ENCODE measurements around the gene ARL6IP1.

DNA sequence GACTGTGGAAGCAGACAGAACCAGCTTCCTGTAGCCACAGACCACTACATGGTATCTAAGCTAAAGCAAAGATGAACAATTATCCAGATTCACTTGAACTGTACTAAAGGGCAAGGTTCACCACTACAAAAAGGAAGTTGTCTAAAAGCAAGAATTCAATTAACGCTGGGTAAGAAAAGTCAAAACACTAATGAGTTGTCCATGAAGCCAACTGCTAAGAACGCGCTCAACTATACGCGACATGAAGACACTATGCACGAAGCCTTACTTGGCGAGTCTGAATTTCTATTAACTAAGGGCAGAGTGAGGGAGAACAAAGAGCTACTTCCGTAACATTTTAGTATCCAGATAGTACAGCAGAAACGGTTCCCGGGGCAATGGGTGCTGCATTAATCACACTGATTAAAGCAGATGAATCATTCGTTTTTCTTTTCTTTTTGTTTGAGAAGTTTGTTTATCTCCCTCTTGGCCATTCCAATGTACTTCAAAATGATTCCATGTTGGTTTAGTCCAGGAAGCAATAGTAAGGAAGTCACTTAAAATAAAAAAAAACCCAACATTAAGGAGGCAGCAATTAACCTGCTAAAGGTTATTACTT is 8.4 kb downstream of the ARL6IP1 start:
- TF ChIP-seq ZNF274 (IDR thresholded peaks at IDR 0.05; ENCODE audit: low read depth, low read length) = no peak
- no peak for TF ChIP-seq SUZ12 (IDR thresholded peaks at IDR 0.05; ENCODE audit: extremely low read depth, insufficient read depth, insufficient read length)
- TF ChIP-seq YY1 (IDR thresholded peaks at IDR 0.05; ENCODE audit: insufficient read depth, insufficient read length) = no peak
